ENCODE data around the gene SERPINA4.

SERPINA4 gene

GRCh38 chr14:94611179-94611578 lies 49.9 kb downstream of the SERPINA4 start:
- TF ChIP-seq CTCF (IDR thresholded peaks at IDR 0.05; ENCODE audit: low read depth, low read length): no peak
- H3K4me3 ChIP-seq (ENCODE audit: low read depth, low read length): no peak overlapping the region

- no peak for TF ChIP-seq CTCF (IDR thresholded peaks at IDR 0.05; ENCODE audit: low read depth, low read length)
- no peak within 1 kb of the TSS for H3K4me3 ChIP-seq (ENCODE audit: low read depth, low read length)
Measured at GRCh38 chr14:94612174-94612573, 50.9 kb downstream of the SERPINA4 start, which contains the start of gene SERPINA3. SERPINA3 (plus strand) TSS chr14:94612391; CDS start chr14:94614442, 2,051 bp downstream.

GRCh38 chr14:94612580-94613554 lies 51.6 kb downstream of the SERPINA4 start:
- no peak for TF ChIP-seq CTCF (IDR thresholded peaks at IDR 0.05; ENCODE audit: low read depth, low read length)
- no peak overlapping the region for H3K4me3 ChIP-seq (ENCODE audit: low read depth, low read length)

DNA sequence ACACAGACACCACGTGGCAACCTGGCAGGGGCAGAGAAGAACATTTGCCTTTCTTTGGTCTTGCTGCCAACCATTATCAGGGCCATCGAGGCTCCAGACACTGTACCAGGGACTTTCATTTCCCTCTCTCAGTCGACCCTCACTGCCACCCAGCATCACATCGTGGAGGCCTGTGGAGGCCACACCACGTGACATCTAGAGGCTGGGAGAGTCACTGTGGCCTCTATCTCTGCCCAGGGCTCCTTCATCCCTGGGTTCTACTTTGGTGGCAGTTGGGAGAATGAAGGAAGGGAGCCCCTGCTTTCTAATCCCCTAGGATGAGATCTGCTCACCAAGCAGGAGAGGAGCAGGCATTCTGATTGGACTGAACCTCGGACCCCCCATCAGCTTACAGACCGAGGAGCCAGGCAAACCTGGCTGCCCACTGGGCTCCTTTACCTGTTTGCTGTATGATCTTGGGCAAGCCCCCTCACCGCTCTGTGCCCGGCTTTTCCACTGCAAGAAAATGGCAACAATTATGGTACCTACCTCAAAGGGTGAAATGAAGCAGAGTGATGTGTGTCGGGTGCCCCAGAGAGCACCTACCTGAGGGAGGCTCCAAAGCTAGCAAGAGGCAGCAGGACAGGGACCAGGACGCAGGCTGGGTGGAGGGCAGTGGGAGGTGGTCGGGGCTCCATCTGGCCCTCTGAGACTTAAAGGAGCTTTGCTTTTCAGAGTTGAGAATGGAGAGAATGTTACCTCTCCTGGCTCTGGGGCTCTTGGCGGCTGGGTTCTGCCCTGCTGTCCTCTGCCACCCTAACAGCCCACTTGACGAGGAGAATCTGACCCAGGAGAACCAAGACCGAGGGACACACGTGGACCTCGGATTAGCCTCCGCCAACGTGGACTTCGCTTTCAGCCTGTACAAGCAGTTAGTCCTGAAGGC lies 52.7 kb downstream of the SERPINA4 start:
- TF ChIP-seq CTCF (IDR thresholded peaks at IDR 0.05; ENCODE audit: low read depth, low read length): no peak
- no peak overlapping the region for H3K4me3 ChIP-seq (ENCODE audit: low read depth, low read length)

DNA sequence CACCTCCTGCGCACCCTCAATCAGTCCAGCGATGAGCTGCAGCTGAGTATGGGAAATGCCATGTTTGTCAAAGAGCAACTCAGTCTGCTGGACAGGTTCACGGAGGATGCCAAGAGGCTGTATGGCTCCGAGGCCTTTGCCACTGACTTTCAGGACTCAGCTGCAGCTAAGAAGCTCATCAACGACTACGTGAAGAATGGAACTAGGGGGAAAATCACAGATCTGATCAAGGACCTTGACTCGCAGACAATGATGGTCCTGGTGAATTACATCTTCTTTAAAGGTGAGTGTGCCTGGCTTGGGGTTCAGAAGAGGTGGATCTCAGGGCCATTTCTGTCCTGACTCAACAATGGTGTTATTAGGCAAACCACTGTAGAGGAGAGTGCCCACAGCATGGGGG lies 53.6 kb downstream of the SERPINA4 start:
- H3K4me3 ChIP-seq (ENCODE audit: low read depth, low read length): no peak overlapping the region
- TF ChIP-seq CTCF (IDR thresholded peaks at IDR 0.05; ENCODE audit: low read depth, low read length): no peak

- no peak for TF ChIP-seq CTCF (IDR thresholded peaks at IDR 0.05; ENCODE audit: low read depth, low read length)
- no peak overlapping the region for H3K4me3 ChIP-seq (ENCODE audit: low read depth, low read length)
Measured at GRCh38 chr14:94615254-94615653, 54.0 kb downstream of the SERPINA4 start.

Measured in WI38 (cell line).